GM18873 (cell line): Measurements from ENCODE around the gene MAN2C1.
"Not testable (repeated sequence)": the region's sequence is repeated elsewhere in the genome, so short reads cannot be mapped to it uniquely, and the experiment has no call there.

Source experiments
- ATAC-seq: cut with Tn5 transposase; IDR thresholded peaks from one replicate; pipeline ENCODE4 v1.9.1; 2021; ENCODE audit warnings: mild to moderate bottlenecking, moderate library complexity, moderate number of reproducible peaks; ENCODE audit not compliant: unreplicated experiment, low FRiP score

Gene MAN2C1

GRCh38 chr15:75347222-75348033 lies 21.0 kb downstream of the MAN2C1 start:
- peak; percentile 42 for ATAC-seq

- ATAC-seq = no peak
These were observed 21.6 kb downstream of the MAN2C1 start, which contains the start of gene NEIL1 for GRCh38 chr15:75346796-75347221. TSS of gene NEIL1 (plus strand) at chr15:75347039. CDS start at chr15:75348906, 1,867 bp downstream.

DNA sequence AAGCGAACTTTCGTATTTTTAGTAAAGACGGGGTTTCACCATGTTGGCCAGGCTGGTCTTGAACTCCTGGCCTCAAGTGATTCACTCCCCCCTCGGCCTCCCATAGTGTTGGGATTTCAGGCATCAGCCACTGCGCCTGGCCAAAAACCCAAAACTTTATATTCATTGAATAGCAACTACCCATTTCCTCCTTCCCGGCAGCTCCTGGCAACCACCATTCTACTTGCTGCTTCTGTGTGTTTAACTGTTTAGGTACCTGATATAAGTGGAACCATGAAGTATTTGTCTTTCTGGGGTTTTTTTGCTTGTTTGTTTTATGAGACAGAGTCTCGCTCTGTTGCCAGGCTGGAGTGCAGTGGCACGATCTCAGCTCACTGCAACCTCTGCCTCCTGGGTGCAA lies 24.5 kb downstream of the MAN2C1 start:
- ATAC-seq = not testable (repeated sequence)

- ATAC-seq = no peak
These were observed 26.2 kb downstream of the MAN2C1 start for GRCh38 chr15:75342221-75342620.

DNA sequence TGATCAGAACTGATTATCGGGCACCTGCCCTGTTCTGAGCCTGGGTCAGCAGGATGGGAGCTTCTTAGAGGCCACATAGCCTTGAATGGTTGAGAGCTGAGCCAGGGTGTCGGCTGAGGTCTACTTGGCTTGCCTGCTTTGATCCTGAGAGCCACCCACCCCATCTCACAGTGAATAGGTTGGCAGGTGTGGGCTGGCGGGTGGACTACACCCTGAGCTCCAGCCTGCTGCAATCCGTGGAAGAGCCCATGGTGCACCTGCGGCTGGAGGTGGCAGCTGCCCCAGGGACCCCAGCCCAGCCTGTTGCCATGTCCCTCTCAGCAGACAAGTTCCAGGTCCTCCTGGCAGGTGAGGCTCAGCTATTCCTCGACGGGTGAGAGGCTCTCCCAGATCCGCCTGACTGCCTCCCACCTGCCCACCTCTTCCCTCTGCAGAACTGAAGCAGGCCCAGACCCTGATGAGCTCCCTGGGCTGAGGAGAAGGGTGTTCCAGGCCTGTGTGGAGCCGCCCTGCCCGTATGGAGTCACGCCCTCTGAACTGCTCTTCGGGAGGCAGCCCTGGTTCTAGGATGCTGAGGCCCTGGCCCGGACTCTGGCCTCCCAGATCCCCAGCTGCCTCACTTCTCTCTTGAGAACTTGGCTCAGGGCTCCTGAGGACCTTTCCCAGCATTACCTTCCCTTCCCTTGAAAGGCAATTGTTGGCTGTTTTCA lies 28.7 kb downstream of the MAN2C1 start:
- ATAC-seq = no peak

- no peak for ATAC-seq
These were observed 29.7 kb downstream of the MAN2C1 start for GRCh38 chr15:75338661-75339240.

DNA sequence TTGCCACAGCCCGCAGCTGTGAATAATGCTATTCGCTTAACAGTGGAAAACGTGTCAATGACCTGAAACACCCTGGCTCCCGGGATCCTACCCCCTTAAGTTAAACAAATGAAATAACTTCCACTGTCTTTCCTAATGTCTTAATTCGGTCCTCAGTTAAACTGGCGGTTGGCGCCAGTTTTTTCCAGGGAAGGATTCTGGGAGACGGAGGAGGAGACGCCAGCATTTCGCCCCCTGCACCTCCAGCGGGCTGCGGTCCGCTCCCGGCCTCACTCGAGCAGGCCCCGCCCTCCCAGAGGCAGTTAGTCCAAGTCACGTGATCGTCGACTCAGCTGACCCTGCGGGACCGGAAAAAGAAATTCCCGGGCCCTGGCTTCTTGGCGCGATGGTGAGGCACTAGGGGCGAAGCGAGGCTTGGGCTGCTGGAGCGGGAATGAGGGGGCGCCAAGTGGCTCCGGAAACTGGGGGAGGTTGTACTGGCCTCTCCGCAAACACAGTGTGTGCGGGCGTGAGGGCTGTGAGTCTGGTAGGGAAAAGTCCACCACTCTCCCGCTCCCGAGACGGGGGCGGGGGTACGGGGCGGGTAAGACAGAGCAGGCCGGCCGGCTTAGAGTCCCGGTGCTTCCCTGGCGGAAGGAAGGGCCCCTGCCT lies 32.6 kb downstream of the MAN2C1 start, which contains the start of gene COMMD4:
Gene COMMD4, plus strand, starts transcription at position 359 of the 651 bp plus-strand sequence. Its CDS starts 27 bp downstream, at position 386.
- no peak for ATAC-seq

DNA sequence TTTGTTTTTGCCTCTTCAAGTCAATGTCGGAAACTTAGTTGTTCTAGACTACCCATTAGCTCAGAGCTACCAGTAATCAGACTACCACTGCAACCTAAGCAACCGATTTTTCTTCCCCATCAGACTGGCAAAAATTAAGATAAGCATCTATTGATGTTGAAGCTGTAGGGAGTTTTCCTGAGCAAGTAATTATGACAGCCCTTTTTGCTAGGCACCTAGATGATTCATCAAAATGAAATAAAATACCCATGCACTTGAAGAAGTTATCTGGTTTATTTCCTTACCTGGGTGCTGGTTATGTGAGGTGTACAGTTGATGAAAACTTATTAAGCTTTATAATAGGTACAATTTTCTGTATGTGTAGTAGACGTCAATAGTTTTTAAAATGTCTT lies 33.1 kb downstream of the MAN2C1 start:
- ATAC-seq = no peak

DNA sequence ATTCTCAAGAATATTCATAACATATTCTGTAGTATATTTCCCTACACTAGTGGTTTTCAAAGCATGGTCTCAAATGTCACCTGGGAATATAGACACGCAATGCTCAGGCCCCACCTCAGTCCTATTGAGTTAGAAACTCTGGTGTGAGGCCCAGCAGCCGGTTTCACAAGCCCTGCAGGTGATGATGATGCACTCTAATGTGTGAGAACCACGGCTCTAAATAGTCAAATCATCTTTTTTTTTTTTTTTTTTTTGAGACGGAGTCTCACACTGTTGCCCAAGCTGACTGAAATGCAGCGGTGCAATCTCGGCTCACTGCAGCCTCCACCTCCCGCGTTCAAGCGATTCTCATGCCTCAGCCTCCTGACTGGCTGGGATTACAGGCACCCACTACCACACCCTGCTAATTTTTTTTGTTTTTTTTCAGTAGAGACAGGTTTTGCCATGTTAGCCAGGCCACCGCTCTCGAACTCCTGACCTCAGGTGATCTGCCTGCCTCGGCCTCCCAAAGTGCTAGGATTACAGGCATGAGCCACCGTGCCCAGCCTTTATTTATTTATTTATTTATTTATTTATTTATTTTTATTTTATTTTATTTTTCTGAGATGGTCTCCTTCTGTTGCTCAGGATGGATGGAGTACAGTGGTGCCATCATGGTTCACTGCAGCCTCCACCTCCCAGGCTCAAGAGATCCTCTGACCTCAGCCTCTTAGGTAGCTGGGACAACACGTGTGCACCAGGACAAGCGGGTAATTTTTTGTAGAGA lies 34.6 kb downstream of the MAN2C1 start:
- ATAC-seq = not testable (repeated sequence)

GRCh38 chr15:75332093-75332492 lies 36.3 kb downstream of the MAN2C1 start:
- ATAC-seq = not testable (repeated sequence)

GRCh38 chr15:75329571-75329970 lies 38.8 kb downstream of the MAN2C1 start:
- ATAC-seq = no peak

GRCh38 chr15:75328493-75329314 lies 39.7 kb downstream of the MAN2C1 start:
- ATAC-seq = no peak

GRCh38 chr15:75327491-75327890 lies 40.9 kb downstream of the MAN2C1 start:
- ATAC-seq = no peak

GRCh38 chr15:75327005-75327404 lies 41.4 kb downstream of the MAN2C1 start:
- no peak for ATAC-seq

GRCh38 chr15:75325922-75326321 lies 42.5 kb downstream of the MAN2C1 start:
- ATAC-seq = no peak

- no peak for ATAC-seq
These were observed 46.7 kb downstream of the MAN2C1 start for GRCh38 chr15:75321711-75322110.

- ATAC-seq = not testable (repeated sequence)
These were observed 49.0 kb downstream of the MAN2C1 start for GRCh38 chr15:75319231-75319897.

DNA sequence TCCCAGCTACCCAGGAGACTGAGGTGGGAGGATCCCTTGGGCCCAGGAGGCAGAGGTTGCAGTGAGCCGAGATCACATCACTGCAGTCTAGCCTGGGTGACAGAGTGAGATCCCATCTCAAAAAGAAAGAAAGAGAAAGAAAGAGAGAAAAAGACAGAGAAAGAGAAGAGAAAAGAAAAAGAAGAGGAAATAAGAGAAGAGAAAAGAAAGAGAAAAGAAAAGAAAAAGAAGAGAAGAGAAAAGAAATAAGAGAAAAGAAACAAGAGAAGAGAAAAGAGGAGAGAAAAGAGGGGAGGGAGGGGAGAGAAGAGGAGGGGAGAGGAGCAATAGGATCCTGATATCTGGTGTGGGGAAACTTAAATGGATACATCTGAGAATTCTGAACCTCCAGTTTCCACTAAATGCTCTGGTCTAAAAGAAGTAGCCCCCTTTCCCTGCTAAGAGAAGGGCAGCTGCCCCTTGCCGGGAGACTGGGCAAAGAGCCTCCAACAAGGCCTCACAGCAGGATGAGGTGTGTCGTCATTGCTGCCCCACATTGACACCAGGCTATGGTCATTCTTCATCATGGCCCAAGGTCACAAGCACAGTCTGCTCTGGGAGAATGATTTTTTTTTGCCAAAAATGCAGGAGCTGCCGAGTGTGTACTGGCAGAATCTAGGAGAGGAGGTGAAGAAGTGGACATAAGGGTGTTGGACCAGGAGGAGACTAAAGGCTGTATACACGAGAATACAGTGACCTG lies 53.7 kb downstream of the MAN2C1 start:
- no peak for ATAC-seq
